Activated CD4-positive, alpha-beta memory T cell treated with anti-CD3 and anti-CD28 coated beads for 36 hours (primary cell): ENCODE measurements around the gene AGO3. TPM values are rescaled to one million over a fixed set of nuclear protein-coding genes. Genes with fewer than 3 reads are reported as not detected.

Experiments used
- CTCF ChIA-PET: fragments of 350-600 bp; sonication (Branson Sonifier 250); formaldehyde crosslinking; loops from one replicate; lab custom pipeline; 2021; ENCODE audit warnings: antibody characterized with exemption, inconsistent platforms; lab: Charles Lee
- POLR2A ChIA-PET: fragments of 350-600 bp; sonication (Branson Sonifier 250); formaldehyde crosslinking; loops from one replicate; lab custom pipeline; 2021; ENCODE audit warnings: antibody characterized with exemption; lab: Charles Lee
- DNase-seq: peaks from one replicate; pipeline ENCODE4 v3.0.0-alpha.2; 2020
- H3K27ac Mint-ChIP-seq: one replicate; pipeline ENCODE4 v1.8.0; 2021; ENCODE audit warnings: mixed read lengths
- H3K27me3 Mint-ChIP-seq: one replicate; pipeline ENCODE4 v1.8.0; 2021; ENCODE audit warnings: mixed read lengths
- H3K36me3 Mint-ChIP-seq: one replicate; pipeline ENCODE4 v1.8.0; 2021; ENCODE audit warnings: mixed read lengths
- H3K4me1 Mint-ChIP-seq: one replicate; pipeline ENCODE4 v1.8.0; 2021; ENCODE audit warnings: low read depth, mixed read lengths
- H3K4me3 Mint-ChIP-seq: one replicate; pipeline ENCODE4 v1.8.0; 2021; ENCODE audit warnings: mild to moderate bottlenecking, mixed read lengths
- H3K9me3 Mint-ChIP-seq: one replicate; pipeline ENCODE4 v1.8.0; 2021; ENCODE audit warnings: mixed read lengths
- intact Hi-C: fragments of 100-400 bp; cut with micrococcal nuclease; formaldehyde crosslinking; loops from one replicate; pipeline ENCODE4 v1.15.1; 2023
- total RNA-seq, 2 experiments: library from RNA; stranded (reverse); gene quantifications; one replicate each; pipeline ENCODE4 v1.2.3, GENCODE V29; 2021

The AGO3 gene
- total RNA-seq, 2 experiments from 2014 or later: 23.1 to 25.3 TPM

DNA sequence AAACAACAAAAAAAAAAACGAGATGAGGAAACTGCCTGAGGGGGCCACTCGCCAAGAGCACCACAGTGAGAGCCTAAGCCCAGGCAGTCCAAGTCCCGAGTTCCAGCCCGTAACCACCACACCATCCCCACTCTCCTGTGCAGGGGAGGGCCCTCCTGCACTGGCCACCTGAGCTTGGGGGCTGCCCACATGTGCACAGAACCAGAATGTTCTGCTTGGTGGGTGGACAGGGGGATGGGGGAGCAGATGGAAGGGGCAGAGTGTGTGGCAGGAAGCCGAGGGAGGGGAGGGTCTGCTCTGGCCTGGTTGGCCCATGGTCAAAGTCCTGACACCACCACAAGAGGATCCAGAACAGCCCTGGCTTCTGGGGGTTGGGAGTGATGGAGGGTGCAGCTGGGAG is 175.4 kb downstream of the AGO3 start:
- peaks cover 16% of the 10 kb centered on the region for H3K4me1 Mint-ChIP-seq
- H3K4me3 Mint-ChIP-seq: no peak overlapping the region
- ChIA-PET CTCF (interaction anchor here (1.0 to 1.5 kb wide), 3 partner anchors 27 to 82 kb away, joined by 4 to 5 read pairs (median 4); no protein-coding TSS in a partner anchor), POLR2A (no interaction called here)
- H3K27me3 Mint-ChIP-seq: no peaks in the 10 kb centered on the region
- H3K27ac Mint-ChIP-seq: no peak overlapping the region
- no peak for DNase-seq
- no peaks in the 10 kb centered on the region for H3K9me3 Mint-ChIP-seq
- no peaks in the 10 kb centered on the region for H3K36me3 Mint-ChIP-seq
- intact Hi-C loops: no loop called here

DNA sequence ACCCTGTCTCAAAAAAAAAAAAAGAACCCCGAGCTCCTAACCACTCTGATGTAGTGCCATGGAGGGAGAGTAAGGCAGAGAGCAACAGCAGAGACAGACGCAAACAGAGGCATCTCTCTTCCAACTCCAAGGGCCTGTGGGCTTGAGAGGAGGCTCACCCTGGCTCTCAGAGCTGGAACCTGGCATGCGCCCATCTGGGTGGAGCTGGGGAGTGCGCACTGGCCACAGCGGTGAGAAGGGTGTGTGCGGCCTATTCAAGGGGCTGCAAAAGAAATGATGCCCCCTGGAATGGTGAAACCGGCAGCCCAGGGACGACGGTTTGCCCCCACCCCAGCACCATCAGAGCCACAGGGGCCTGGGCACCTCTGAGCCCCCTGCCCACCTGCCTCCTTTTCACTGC is 176.5 kb downstream of the AGO3 start:
- ChIA-PET POLR2A (no interaction called here), CTCF (interaction anchor here (0.6 to 1.5 kb wide), 3 partner anchors 26 to 81 kb away, joined by 3 to 5 read pairs (median 4); no protein-coding TSS in a partner anchor)
- Mint-ChIP-seq H3K4me1 (peaks cover 17% of the 10 kb centered on the region), H3K36me3 (no peaks in the 10 kb centered on the region), H3K27ac (no peak overlapping the region), H3K4me3 (no peak overlapping the region), H3K27me3 (no peaks in the 10 kb centered on the region), H3K9me3 (no peaks in the 10 kb centered on the region)
- DNase-seq: no peak
- intact Hi-C loops: no loop called here

DNA sequence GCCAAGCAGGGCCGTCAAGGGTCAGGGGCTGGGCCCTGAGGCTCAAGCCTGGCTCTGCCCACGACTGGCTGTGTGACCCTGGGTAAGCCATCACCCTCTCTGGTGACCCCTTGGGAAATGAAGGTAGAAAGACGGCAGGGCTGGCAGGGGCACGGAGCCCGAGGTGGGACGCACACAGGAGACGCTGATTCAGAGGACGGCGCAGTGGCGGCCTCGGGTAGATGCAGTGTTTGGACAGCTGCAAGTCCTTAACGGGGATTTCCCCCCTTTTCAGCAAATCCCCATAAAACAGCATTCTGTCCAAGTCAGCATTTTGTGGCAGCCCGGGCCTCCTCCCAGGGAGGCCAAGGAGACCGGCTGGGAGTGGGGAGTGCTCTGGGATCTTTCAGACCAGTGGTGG is 177.4 kb downstream of the AGO3 start:
- Mint-ChIP-seq H3K36me3 (no peaks in the 10 kb centered on the region), H3K27ac (no peak overlapping the region), H3K27me3 (no peaks in the 10 kb centered on the region), H3K4me1 (peaks cover 17% of the 10 kb centered on the region), H3K4me3 (no peak overlapping the region), H3K9me3 (no peaks in the 10 kb centered on the region)
- DNase-seq: no peak
- intact Hi-C loops: no loop called here
- POLR2A ChIA-PET: no interaction called here
- CTCF ChIA-PET: interaction anchor here (0.7 to 1.7 kb wide), 3 partner anchors 27 to 177 kb away, joined by 3 to 4 read pairs (median 4); no protein-coding TSS in a partner anchor

DNA sequence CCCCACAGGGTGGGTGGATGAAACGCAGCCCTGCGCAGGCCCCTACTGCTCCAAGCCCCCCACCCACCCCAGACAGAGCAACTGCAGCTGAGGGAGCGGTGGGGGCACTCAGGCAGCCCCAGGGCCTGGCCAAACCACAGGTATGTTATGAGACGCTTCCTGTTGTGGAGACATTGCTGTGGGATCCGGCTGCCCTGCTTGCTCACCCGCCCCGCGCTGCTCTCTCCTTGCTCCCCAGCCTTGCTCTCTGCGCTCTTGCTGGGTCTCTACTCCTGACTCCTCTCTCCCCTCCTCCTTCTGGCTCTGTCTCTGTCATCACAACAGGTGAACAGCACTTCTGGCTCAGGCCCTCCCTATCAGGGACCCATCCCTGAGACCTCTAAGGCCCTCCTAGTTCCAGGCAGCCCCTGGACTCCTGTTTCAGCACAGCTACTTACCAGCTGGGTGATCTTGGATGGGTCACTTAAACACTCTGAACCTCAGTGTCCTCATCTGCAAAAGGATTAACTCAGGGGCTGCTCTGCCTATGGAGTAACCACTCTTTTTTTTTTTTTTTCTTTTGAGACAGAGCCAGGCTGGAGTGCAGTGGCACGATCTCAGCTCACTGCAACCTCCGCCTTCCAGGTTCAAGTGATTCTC is 178.3 kb downstream of the AGO3 start:
- Mint-ChIP-seq H3K27ac (no peak overlapping the region), H3K36me3 (no peaks in the 10 kb centered on the region), H3K9me3 (no peaks in the 10 kb centered on the region), H3K4me1 (peaks cover 17% of the 10 kb centered on the region), H3K4me3 (no peak overlapping the region), H3K27me3 (no peaks in the 10 kb centered on the region)
- peak; percentile 62 for DNase-seq
- intact Hi-C loops: no loop called here
- CTCF ChIA-PET: interaction anchor here (0.6 to 1.7 kb wide), 4 partner anchors 24 to 176 kb away, joined by 3 to 4 read pairs (median 3); no protein-coding TSS in a partner anchor
- POLR2A ChIA-PET: no interaction called here

DNA sequence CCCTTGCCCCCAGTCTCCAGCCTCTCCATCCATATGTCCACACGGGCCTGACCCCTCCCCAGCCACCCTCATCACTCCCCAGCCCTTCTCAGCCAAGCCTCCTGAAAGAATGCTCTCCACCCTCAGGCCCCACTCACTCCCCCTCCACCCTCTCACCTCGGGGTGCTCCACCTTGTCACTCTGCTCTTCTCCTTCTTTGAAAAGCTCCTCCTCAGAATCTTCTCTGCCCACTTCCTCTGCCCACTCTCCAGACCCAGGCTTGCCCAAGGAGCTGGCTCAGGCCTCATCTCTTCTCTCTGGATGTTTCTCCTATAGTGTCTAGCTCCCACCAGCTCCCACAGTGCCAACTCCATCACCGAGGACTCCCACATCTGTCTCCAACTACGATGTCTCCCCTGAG is 180.2 kb downstream of the AGO3 start:
- no peak overlapping the region for H3K4me3 Mint-ChIP-seq
- POLR2A ChIA-PET: no interaction called here
- H3K36me3 Mint-ChIP-seq: no peaks in the 10 kb centered on the region
- intact Hi-C loops: no loop called here
- peak overlapping the region; percentile 28 for H3K27ac Mint-ChIP-seq
- H3K27me3 Mint-ChIP-seq: no peaks in the 10 kb centered on the region
- no peak for DNase-seq
- peaks cover 17% of the 10 kb centered on the region for H3K4me1 Mint-ChIP-seq
- no peaks in the 10 kb centered on the region for H3K9me3 Mint-ChIP-seq
- CTCF ChIA-PET: interaction anchor here (1.4 to 1.8 kb wide), 2 partner anchors 11 to 24 kb away, joined by 4 read pairs; no protein-coding TSS in a partner anchor

DNA sequence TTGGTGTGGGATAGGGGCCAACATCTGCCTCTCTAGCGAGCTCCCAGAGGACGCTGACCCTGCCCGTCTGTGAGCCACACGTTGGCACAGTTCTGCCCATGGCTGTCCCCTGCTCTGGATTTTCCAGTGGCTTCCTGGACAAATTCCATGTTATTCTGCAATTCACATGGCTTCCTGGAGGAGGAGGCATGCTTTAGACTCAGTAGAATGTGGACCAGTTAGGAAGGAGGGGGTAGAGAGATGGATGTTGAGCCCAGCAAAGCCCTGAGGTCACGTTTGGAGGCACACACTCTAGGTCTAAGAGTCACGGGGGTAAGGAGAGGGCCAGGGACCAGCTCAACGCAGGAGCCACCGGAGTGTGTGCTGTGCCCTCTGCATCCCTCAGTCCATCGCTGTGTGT is 181.9 kb downstream of the AGO3 start:
- ChIA-PET CTCF (no interaction called here), POLR2A (no interaction called here)
- Mint-ChIP-seq H3K36me3 (no peaks in the 10 kb centered on the region), H3K27me3 (no peaks in the 10 kb centered on the region), H3K9me3 (no peaks in the 10 kb centered on the region), H3K4me3 (no peak overlapping the region), H3K27ac (no peak overlapping the region), H3K4me1 (peaks cover 17% of the 10 kb centered on the region)
- intact Hi-C loops: no loop called here
- DNase-seq: no peak

DNA sequence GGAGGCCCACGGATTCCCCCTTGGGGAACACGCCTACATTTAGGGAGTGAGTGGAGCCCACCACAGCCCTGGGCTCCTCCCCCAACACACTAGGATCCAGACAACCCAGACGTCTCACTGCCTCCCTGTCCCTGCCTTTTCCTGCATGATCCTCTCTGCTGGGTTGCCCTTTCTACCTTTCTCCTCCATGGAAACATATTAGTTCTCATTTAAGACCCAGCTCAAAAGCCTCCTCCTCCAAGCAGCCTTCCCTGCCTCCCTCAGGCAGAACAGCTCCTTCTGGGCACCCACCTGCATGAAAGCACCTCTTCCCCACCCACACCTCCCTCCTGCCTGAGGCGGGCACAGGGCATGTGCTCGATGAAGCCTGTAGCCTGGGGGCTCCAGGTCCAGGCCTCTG is 183.5 kb downstream of the AGO3 start:
- H3K4me3 Mint-ChIP-seq: no peak overlapping the region
- no peaks in the 10 kb centered on the region for H3K36me3 Mint-ChIP-seq

DNA sequence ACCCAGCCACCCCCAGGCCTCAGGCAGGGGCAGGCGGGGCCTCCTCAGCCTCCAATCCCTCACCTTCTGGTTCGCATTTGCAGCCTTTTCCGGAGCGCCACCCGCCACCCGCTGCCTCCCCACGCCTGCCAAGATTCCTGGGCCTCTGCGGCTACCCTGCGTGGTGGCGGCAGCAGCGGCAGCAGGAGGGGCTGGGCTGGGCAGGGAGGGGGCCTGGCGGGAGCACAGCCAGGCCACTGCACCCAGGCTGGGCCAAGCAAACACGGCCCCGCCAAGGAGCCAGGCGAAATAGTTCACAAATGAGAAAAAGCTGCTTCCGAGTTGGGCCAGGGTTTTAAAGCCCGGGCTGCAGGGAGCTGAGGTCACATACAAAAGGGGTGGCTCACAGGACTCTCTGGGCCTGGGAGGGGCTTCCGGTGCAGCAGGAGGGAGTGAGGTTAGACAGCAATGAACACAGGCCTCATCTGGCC is 184.3 kb downstream of the AGO3 start:
- ChIA-PET POLR2A (no interaction called here), CTCF (interaction anchor here (0.6 kb wide), 1 partner anchor 77 kb away, joined by 4 read pairs; no protein-coding TSS in a partner anchor)
- Mint-ChIP-seq H3K9me3 (no peaks in the 10 kb centered on the region), H3K4me3 (no peak overlapping the region), H3K36me3 (no peaks in the 10 kb centered on the region), H3K4me1 (peaks cover 5% of the 10 kb centered on the region), H3K27me3 (no peaks in the 10 kb centered on the region), H3K27ac (no peak overlapping the region)
- intact Hi-C loops: no loop called here
- DNase-seq: no peak

More for the DNA sequence above, 183.5 kb downstream of the AGO3 start:
- CTCF ChIA-PET: no interaction called here
- no peak overlapping the region for H3K27ac Mint-ChIP-seq
- no peak for DNase-seq
- H3K9me3 Mint-ChIP-seq: no peaks in the 10 kb centered on the region
- POLR2A ChIA-PET: no interaction called here
- peaks cover 8% of the 10 kb centered on the region for H3K4me1 Mint-ChIP-seq
- intact Hi-C loops: no loop called here
- H3K27me3 Mint-ChIP-seq: no peaks in the 10 kb centered on the region

DNA sequence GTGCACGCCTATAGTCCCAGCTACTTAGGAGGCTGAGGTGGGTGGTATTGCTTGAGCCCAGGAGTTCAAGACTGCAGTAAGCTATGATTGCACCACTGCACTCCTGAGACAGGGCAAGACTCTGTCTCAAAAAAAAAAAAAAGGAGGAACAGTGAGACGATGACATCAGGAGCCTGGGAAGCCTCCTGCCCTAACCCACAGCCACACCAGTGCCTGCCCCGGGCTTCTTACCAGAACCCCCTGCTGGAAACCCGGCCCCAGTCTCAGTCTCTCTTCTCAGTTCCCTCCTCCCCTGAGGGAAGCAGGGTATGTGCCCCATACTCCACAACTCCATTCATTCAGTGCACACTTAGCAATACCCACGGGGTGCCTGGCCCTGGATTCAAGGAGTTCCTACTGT is 185.0 kb downstream of the AGO3 start:
- Mint-ChIP-seq H3K4me3 (no peak overlapping the region), H3K4me1 (peaks cover 4% of the 10 kb centered on the region), H3K9me3 (no peaks in the 10 kb centered on the region), H3K27ac (no peak overlapping the region), H3K36me3 (no peaks in the 10 kb centered on the region), H3K27me3 (no peaks in the 10 kb centered on the region)
- no peak for DNase-seq
- ChIA-PET CTCF (interaction anchor here (0.6 kb wide), 1 partner anchor 76 kb away, joined by 4 read pairs; no protein-coding TSS in a partner anchor), POLR2A (no interaction called here)
- intact Hi-C loops: no loop called here

DNA sequence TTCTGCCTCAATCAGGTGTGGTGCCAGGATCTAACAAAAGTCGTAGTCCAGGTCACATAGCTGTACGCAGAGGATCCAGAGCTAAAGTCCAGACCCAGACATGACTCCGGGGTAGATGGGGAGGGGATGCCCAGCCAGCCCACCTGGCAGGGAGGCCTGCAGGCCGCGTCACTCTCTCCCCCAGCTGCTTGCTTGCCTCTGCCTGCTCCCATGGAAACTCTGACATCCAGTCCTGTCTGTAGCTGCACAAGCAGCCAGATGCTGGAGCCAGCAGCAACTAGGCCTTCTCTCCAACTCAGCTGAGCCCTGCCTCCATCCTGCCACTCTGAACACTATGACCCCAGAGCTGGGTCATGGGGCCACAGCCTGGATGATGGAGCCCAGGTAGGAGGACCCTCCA is 186.0 kb downstream of the AGO3 start:
- no peaks in the 10 kb centered on the region for H3K4me1 Mint-ChIP-seq
- H3K27me3 Mint-ChIP-seq: peaks cover 3% of the 10 kb centered on the region
- no peaks in the 10 kb centered on the region for H3K36me3 Mint-ChIP-seq
- no peaks in the 10 kb centered on the region for H3K9me3 Mint-ChIP-seq
- intact Hi-C loops: no loop called here
- POLR2A ChIA-PET: no interaction called here
- no peak for DNase-seq
- H3K27ac Mint-ChIP-seq: no peak overlapping the region
- CTCF ChIA-PET: interaction anchor here (1.0 to 3.4 kb wide), 2 partner anchors 14 to 17 kb away, joined by 6 to 20 read pairs; no protein-coding TSS in a partner anchor
- H3K4me3 Mint-ChIP-seq: no peak overlapping the region

DNA sequence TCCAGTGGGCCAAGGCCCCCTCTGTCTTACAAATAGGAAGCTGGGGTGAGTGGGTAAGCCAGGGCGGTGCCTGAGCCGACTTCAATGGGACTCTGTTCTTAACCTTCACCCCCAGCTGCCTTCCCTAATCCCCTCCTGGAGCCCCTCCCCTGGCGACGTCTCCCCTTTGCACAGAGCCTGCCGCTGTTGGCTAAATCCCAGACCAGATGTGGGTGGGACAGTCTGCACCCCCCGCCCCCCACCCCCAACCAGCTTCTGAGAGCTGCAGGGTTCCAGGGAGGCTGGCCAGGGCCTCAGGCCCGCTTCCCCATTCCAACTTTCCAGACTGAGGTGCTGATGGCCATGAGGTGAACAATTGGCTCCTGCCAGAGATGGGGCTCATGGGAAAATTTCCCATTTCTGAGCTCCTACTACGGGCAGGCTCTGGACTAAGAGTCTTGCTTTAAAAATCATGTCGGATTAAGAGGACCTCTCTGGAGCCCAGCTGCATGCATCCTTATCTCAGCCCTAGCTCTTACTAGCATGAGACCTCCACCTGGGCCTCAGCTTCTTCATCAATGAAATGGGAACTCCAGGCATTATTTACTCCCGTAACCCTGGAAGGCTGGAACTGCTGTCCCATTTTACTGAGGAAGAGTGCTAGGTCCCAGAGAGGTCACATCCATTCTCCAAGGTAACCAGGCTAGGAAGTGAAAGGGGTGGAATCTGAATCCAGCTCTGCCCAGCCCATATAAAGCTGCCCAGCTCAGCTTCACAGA is 187.7 kb downstream of the AGO3 start:
- CTCF ChIA-PET: interaction anchor here (1.6 to 3.4 kb wide), 2 partner anchors 15 to 70 kb away, joined by 5 to 20 read pairs; no protein-coding TSS in a partner anchor
- no peak overlapping the region for H3K4me3 Mint-ChIP-seq
- POLR2A ChIA-PET: interaction anchor here (0.7 kb wide), 1 partner anchor 300 kb away, joined by 4 read pairs; no protein-coding TSS in a partner anchor
- H3K27me3 Mint-ChIP-seq: peaks cover 19% of the 10 kb centered on the region
- DNase-seq: no peak
- no peak overlapping the region for H3K27ac Mint-ChIP-seq
- no peaks in the 10 kb centered on the region for H3K36me3 Mint-ChIP-seq
- H3K4me1 Mint-ChIP-seq: peaks cover 4% of the 10 kb centered on the region
- intact Hi-C loops: no loop called here
- H3K9me3 Mint-ChIP-seq: no peaks in the 10 kb centered on the region

DNA sequence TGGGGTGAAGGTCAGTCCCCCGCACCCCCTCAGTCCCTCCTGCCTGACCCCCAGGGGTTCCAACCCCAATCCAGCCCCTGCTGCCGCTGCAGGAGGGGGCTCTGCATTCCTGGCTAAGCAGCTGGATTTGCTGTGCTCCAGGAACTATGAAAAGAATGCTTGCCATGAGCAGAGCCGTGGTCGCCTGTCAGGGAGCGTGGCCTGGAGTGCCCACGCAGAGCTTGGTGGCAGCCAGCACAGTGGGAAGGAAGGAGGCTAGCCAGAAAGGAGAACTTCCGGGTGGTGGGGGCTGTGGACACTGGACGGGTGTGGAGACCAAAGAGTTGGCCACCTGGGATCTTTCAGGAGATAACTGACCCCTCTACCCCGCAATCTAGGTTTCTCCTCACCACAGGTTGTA is 188.6 kb downstream of the AGO3 start:
- Mint-ChIP-seq H3K36me3 (no peaks in the 10 kb centered on the region), H3K4me3 (no peak overlapping the region), H3K27ac (no peak overlapping the region), H3K9me3 (no peaks in the 10 kb centered on the region), H3K27me3 (peaks cover 27% of the 10 kb centered on the region), H3K4me1 (peaks cover 7% of the 10 kb centered on the region)
- ChIA-PET CTCF (interaction anchor here (1.6 to 3.4 kb wide), 2 partner anchors 14 to 69 kb away, joined by 5 to 20 read pairs; no protein-coding TSS in a partner anchor), POLR2A (no interaction called here)
- intact Hi-C loops: no loop called here
- no peak for DNase-seq
